Ishikawa (cell line): ENCODE results near the gene SIGLEC11.

Experiments
- CREB1 ChIP-seq: IDR thresholded peaks from 2 replicates; pipeline ENCODE4 v1.6.1; 2012; ENCODE audit warnings: low read depth
- EP300 ChIP-seq: IDR thresholded peaks from 2 replicates; pipeline ENCODE4 v1.6.1; 2012; ENCODE audit warnings: borderline replicate concordance
- FOXM1 ChIP-seq: IDR thresholded peaks from 2 replicates; pipeline ENCODE4 v1.6.1; 2012; ENCODE audit warnings: low read depth, borderline replicate concordance
- MAX ChIP-seq: IDR thresholded peaks from 2 replicates; pipeline ENCODE4 v1.6.1; 2012
- NFIC ChIP-seq: IDR thresholded peaks from 2 replicates; pipeline ENCODE4 v1.6.1; 2012
- RAD21 ChIP-seq: IDR thresholded peaks from 2 replicates; pipeline ENCODE4 v1.6.1; 2012; ENCODE audit warnings: low read depth
- TAF1 ChIP-seq: IDR thresholded peaks from 2 replicates; pipeline ENCODE4 v1.6.1; 2012; ENCODE audit warnings: low read depth, mild to moderate bottlenecking
- TCF12 ChIP-seq: IDR thresholded peaks from 2 replicates; pipeline ENCODE4 v1.6.1; 2012; ENCODE audit warnings: low read depth
- YY1 ChIP-seq: IDR thresholded peaks from 2 replicates; pipeline ENCODE4 v1.6.1; 2012; ENCODE audit warnings: low read depth
- TF ChIP-seq, protein P1 (sequence below): IDR thresholded peaks from 2 replicates; pipeline ENCODE4 v1.6.1; 2012
- TF ChIP-seq, protein P2 (sequence below): IDR thresholded peaks from 2 replicates; pipeline ENCODE4 v1.6.1; 2012; ENCODE audit warnings: low read depth, mild to moderate bottlenecking

- TF ChIP-seq MAX (no peak), RAD21 (no peak), FOXM1 (no peak), TAF1 (no peak), YY1 (no peak), NFIC (no peak), TCF12 (no peak), CREB1 (no peak), EP300 (no peak)
- TF ChIP-seq, protein P1, sequence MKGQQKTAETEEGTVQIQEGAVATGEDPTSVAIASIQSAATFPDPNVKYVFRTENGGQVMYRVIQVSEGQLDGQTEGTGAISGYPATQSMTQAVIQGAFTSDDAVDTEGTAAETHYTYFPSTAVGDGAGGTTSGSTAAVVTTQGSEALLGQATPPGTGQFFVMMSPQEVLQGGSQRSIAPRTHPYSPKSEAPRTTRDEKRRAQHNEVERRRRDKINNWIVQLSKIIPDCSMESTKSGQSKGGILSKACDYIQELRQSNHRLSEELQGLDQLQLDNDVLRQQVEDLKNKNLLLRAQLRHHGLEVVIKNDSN, result no peak
- TF ChIP-seq, protein P2, sequence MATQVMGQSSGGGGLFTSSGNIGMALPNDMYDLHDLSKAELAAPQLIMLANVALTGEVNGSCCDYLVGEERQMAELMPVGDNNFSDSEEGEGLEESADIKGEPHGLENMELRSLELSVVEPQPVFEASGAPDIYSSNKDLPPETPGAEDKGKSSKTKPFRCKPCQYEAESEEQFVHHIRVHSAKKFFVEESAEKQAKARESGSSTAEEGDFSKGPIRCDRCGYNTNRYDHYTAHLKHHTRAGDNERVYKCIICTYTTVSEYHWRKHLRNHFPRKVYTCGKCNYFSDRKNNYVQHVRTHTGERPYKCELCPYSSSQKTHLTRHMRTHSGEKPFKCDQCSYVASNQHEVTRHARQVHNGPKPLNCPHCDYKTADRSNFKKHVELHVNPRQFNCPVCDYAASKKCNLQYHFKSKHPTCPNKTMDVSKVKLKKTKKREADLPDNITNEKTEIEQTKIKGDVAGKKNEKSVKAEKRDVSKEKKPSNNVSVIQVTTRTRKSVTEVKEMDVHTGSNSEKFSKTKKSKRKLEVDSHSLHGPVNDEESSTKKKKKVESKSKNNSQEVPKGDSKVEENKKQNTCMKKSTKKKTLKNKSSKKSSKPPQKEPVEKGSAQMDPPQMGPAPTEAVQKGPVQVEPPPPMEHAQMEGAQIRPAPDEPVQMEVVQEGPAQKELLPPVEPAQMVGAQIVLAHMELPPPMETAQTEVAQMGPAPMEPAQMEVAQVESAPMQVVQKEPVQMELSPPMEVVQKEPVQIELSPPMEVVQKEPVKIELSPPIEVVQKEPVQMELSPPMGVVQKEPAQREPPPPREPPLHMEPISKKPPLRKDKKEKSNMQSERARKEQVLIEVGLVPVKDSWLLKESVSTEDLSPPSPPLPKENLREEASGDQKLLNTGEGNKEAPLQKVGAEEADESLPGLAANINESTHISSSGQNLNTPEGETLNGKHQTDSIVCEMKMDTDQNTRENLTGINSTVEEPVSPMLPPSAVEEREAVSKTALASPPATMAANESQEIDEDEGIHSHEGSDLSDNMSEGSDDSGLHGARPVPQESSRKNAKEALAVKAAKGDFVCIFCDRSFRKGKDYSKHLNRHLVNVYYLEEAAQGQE, result no peak
Observed at GRCh38 chr19:49926515-49926914, 34.5 kb downstream of the SIGLEC11 start.
